Hepatic stellate cell (primary cell): ENCODE data around the gene TMPRSS6.

ENCODE experiments used
- DNase-seq: peaks from one replicate; pipeline ENCODE4 v3.0.0; 2011; ENCODE audit warnings: low spot score

Gene TMPRSS6

GRCh38 chr22:37028692-37029674 lies 80.5 kb downstream of the TMPRSS6 start:
- no peak for DNase-seq

- no peak for DNase-seq
Observed at GRCh38 chr22:37027556-37027955, 82.0 kb downstream of the TMPRSS6 start.

GRCh38 chr22:37026325-37026724 lies 83.2 kb downstream of the TMPRSS6 start:
- no peak for DNase-seq

- no peak for DNase-seq
Observed at GRCh38 chr22:37025500-37026070, 83.9 kb downstream of the TMPRSS6 start.

- no peak for DNase-seq
Observed at GRCh38 chr22:37024339-37025157, 85.0 kb downstream of the TMPRSS6 start.

GRCh38 chr22:37023743-37024338 lies 85.7 kb downstream of the TMPRSS6 start:
- DNase-seq = no peak

GRCh38 chr22:37022483-37023337 lies 86.8 kb downstream of the TMPRSS6 start:
- no peak for DNase-seq

- DNase-seq = peak; percentile 49
Observed at GRCh38 chr22:37021710-37022482, 87.6 kb downstream of the TMPRSS6 start.

- no peak for DNase-seq
Observed at GRCh38 chr22:37021041-37021440, 88.5 kb downstream of the TMPRSS6 start.

GRCh38 chr22:37020192-37020479 lies 89.4 kb downstream of the TMPRSS6 start:
- DNase-seq = peak; percentile 47

- DNase-seq = peak; percentile 89
Observed at GRCh38 chr22:37019309-37020191, 90.0 kb downstream of the TMPRSS6 start, which contains the start of the genes MPST and TST. TSS of gene MPST (plus strand) at chr22:37019742. CDS start at chr22:37019837, 95 bp downstream. TSS of gene TST (minus strand) at chr22:37019447. CDS start at chr22:37018732, 715 bp downstream.

- peak; percentile 58 for DNase-seq
Observed at GRCh38 chr22:37018815-37019308, 90.7 kb downstream of the TMPRSS6 start.

GRCh38 chr22:37018086-37018814 lies 91.3 kb downstream of the TMPRSS6 start:
- DNase-seq = no peak

GRCh38 chr22:37017356-37017755 lies 92.2 kb downstream of the TMPRSS6 start:
- no peak for DNase-seq

GRCh38 chr22:37016134-37016910 lies 93.2 kb downstream of the TMPRSS6 start:
- no peak for DNase-seq

- no peak for DNase-seq
Observed at GRCh38 chr22:37015587-37015878, 94.0 kb downstream of the TMPRSS6 start.
